CD4-positive, alpha-beta T cell treated with Interferon alpha-2 for 1 hour (primary cell): ENCODE data around the gene KCNK15.
"Not testable (repeated sequence)": the region's sequence is repeated elsewhere in the genome, so short reads cannot be mapped to it uniquely, and the experiment has no call there.

Source experiments
- DNase-seq, 2 donors: peaks; one replicate each; pipeline ENCODE4 v3.0.0-alpha.2; 2020 to 2022

KCNK15 gene

DNA sequence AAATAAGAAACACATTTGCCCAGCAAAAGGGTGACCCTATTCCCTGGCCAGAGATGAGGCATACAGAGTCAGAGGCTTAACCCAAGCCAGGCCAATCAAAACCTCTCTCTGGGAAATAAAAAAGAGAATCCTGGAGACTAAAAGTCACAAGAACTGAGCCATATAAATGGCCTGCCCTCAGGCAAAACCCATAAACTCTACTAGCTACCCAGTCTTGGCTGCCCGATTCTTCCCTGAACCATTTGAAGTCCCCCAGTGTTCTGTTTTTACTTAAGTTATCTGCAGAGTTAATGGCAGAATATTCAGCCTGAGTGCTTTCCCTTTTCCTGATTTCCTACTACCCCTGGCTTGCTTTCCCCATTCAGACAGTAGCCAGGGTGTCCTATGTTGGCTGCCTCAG lies 13.9 kb downstream of the KCNK15 start:
- no peak for DNase-seq

DNA sequence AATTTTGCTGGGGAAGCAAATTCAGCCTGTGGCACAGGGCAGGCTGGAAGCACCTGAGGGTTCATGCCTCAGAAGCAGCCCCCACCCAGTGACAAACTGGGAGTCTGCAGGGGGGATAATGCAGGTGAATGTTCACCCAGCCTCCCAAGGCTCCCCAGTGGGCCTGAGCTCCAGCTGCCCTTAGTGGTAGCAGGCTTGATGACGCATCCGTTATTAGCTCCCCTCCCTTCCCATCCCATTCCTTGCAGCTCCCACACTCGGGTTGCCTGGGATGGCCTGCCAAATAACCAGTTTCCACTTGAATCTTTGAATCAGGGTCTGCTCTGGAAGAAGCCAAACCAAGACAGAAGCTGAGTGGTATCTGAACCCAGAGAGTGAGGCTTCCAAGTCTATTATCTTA lies 15.8 kb downstream of the KCNK15 start:
- DNase-seq: no peak

DNA sequence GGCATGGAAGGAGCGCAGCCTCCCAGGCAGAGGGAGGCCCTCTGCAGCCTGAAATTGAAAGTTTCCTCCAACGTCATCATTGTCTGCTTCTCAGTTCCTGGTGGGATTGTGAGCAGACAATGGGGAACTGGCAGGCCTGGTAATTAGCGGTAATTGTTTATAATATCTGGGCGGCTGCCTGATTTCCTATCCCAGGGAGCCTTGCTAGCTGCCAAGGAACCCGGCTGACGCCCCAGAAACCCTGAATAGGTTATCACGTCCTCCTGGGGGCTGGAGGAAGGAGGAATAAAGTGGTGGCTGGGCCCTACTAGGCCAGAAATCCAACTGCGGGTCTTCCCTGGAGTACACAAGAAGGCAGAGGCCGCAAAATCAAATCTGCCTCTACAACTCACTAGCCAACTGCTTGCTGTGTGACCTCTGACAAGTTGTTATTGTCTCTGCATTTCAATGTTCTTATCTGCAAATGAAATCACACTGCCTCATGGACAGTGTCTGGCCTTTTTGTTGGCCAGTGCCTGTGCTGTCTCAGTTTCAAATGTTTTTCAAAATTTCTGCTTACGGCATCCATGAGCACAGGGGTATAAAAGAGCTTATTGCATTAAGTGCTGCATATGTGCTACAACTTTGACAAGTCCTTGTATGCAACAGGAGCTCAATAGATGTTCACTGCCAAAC lies 16.9 kb downstream of the KCNK15 start:
- no peak for DNase-seq

DNA sequence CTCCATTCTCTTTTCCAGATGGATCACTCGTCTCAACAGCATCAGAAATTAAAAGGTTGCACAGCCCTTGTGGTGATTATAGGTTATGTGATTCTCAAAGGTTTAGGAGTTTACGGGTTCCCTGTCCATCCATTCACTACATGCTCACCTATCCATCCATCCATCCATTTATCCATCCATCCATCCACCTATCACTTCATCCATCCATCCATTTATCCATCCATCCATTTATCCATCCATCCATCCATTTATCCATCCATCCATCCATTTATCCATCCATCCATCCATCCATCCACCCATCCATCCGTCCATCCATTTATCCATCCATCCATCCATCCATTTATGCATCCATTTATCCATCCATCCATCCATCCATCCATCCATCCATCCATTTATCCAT lies 18.1 kb downstream of the KCNK15 start:
- not testable (repeated sequence) for DNase-seq

DNA sequence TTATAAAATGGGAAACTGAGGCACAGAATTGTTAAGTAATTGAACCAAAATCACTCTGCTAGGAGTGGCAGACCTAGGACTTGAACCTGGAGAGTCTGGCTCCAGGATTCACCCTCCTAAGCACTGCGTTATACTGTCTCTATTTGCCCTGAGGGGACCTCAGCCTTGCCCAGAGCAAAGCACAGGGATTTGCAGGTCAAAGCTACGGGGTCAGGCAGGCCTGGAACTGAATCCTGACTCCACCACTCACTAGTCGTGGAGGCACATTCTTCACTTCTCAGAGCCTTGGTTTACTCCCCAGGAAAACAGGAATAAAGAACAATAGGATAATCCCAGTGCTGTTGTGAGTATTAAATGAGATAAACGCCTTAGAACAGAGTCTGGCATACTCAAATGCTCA lies 19.4 kb downstream of the KCNK15 start:
- DNase-seq: no peak

DNA sequence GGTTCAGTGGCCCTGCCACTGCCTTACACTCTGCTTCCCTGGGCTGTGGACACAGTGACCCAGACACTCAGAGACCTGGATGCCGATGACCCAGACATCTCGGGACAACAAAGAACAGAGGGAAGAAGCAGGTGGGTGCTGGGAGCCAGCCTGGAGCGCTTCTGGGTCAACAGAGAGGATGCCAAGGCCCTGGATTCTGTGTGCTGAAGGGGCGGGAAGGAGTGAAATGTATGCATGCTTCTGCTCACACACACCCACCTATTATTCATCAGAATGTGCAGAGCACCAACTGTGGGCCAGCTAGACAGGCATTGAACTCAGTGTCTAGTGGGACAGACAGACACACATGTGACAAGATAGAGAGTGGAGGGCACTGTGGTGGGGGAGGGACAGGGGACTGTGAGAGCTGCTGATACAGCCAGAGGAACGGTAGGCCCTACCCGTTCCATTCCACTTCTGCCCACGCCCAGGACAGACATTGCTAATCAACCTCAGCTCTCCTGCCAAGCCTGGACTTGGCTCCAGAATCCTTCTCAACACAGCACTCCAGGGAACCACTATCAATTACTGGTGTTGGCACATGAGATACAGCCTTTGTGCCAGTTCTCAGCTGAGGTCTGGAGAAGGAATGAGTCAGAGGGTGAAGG lies 20.2 kb downstream of the KCNK15 start:
- no peak for DNase-seq

DNA sequence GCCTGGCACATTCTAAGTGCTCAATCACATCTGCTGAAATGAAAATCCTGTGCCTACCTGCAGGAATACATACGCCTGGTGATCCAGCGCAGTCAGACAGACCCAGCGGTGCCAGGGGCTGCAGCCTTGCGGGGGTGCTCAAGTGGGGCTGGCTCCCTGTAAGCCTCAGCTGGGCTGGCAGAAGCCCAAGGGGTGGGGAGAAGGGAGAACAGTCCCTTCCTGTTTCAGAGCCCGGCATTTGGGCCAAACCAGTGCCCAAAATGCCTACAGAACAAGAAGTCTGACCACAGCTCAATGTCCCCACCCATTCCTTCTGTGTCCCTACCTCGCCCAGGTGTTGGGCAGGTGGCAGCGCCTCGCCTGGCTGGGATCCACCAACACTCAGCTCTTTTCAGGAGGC lies 22.6 kb downstream of the KCNK15 start:
- DNase-seq: no peak

DNA sequence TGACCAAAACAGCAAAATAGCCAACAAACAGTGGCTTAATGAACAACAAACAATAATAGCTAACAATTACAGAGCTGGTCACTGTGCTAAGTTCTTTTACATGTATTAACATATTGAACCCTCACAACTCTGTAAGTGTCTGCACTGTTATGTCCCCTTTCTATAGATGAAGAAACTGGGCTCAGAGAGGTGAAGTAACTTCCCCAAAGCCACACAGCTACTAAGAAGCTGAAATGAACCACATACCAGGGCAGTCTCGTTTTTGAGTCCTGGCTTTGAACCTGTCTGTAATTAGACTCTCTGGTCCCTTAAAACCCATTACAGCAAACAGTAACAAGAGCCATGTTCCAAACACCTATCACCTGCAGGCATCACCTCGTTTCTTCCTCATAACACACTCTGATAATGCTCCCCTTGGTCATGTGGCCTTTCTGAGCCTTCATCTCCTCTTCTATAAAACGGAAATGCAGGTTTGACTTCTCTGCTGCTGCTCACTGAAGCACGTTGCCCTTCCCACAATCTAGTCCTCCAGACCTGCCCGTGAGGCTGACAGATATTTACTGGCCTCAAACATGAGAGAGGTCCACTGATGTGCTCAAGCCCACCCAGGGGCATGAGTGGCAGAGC lies 23.3 kb downstream of the KCNK15 start:
- DNase-seq: no peak

DNA sequence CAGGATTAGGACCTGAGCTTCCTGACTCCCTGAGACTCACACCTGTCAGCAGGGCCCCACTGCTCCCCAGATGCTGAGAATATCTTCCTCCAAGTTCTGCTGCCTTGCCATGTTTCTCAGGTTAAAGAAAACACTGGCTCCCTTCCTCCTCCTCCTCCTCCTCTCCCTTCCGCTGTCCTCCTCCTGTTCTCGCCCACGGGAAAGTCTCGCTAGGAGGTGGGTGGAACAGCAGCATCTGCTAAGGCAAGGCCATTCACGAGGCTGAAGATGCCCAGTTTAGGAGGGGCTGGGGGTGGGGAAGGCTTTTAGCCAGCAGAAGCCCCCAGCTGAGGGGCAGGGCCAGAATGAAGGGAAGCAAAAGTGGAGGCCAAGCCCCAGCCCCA lies 23.8 kb downstream of the KCNK15 start:
- DNase-seq: no peak

DNA sequence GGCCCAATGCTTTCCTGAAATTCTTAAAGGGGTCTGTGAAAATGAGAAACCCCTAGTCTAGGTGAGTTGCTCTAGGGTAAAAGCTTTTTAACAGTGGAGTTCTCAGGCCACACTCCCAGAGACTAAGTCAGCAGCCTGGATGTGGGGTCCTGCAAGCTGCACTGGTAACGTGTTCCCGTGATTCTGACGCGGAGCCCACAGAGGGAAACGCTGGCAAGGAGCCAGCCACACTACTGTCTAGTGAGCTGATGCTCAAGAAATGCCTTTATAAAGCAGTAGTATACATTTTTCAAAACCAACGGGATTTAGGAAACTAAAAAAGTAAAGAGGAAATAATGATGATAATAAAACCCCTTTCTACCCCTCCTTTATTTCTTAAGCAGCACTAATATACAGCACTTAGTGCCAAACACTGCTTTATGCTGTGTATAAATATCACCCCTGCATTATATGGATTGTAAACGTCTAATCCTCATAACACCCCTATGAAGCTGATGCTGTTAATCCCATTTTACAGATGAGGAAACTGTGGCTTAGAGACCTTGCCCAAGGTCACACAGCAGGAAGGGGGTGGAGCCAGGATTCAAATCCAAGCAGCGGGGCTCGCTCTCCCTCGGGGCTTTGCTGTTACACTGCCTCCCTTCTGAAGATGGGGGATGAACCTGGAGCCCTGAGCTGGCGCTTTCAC lies 25.0 kb downstream of the KCNK15 start:
- no peak for DNase-seq

DNA sequence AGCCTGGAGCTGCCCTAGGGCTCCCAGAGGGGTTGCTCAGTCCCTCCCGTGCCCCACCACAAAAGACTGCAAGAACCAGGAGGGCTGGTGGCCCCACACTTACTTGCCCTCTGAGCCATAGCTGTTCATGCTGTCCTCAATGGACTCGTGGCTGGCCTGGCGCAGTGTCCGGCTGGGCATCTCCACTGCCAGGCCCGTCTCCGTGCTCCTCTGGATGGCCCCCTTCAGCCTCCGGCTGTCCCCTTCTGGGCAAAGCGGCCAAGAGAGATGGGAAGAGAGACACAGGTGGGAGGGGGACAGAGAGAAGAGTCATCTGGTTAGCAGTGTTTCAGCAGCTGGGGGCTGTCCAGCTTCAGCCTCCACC lies 25.5 kb downstream of the KCNK15 start:
- no peak for DNase-seq

DNA sequence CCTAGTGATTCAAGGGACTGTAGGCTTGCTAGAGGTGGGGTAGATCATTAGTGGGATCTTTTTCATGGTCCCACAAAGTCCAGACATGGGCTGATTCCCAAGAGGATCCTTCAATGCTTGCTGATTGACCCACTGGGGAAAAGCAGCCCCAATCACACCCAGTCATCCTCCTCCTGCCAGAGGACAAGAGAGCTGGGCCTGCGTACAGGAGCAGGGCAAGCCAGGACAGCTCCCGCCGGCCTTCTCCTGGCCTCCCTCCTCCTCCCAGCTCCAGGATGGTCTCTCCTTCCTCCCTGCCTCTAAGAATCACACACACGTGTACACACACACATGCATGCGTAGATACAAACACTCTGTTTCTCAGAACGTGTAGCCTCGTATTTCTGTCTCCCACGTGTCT lies 27.0 kb downstream of the KCNK15 start:
- no peak for DNase-seq

DNA sequence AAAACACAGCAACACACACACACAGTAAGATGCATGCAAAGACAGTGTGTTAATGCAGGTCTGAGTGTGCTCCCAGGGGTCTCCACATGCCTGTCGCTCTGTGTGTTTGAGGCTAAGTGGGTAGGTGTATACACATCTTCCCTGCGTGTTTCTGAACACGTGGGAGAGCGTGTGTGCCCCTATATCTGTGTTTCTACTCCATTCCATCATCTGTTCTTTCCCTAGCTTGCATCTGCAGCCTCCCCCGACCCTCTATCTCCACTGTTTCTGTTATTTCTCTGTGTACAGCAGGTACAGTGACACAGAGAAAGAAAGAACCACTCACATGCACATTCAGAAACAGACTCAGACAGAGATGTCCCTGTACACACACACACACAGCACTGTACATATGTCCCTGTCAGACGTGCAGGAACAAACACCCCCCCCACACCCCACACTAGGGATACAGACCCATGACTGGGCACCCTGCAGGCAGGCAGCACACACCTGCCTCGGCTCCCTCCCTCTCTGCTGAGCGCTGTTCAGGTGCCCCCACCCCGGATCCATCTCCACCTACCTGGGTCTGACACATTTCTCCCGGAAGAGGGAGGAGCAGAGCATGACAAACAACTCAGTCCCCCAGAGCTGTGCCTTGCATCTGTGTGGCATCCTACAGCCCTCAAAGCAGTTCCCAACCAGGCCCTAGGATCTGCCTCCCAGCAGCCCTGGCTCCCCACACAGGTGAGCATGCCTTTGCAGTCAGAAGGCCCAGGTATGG lies 27.6 kb downstream of the KCNK15 start:
- DNase-seq: no peak

DNA sequence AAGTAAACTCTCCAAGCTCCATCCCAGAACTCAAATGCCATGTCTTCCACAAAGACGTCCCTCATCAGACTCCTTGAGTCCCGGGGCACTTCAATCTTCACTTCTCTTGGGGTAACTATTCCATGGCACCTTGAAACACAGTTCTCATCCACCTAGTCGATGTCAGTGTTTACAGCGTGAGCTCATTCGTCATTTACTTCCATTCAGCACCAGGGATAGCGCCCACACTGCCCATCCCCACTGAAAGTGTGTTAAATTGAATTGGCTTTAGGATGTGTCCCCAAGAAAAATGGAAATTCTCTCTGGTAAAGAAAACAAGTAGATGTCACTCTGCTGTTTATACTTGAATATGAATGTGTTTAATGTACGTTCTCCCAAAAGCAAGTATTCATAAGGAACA lies 31.3 kb downstream of the KCNK15 start:
- DNase-seq: no peak

DNA sequence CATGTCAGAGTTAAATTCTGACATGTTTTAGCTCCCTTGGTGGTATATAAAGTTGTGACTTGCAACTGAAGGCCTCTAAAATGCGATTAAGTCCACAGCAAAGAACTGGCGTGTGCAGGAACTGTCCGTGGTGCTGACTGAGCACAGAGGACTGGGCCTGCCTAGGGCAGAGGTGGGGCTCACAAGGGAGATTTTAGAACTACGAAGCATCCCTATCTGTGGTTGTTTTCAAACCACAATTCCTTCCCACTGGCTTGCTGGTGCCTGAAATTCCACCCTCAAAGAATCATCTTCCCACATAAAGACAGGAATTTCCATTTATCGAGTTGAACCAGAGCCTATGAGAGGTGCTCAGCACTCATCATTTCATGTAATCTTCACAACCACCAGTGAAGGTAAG lies 34.6 kb downstream of the KCNK15 start:
- peak in 1 of 2 donors; percentile 7 for DNase-seq

DNA sequence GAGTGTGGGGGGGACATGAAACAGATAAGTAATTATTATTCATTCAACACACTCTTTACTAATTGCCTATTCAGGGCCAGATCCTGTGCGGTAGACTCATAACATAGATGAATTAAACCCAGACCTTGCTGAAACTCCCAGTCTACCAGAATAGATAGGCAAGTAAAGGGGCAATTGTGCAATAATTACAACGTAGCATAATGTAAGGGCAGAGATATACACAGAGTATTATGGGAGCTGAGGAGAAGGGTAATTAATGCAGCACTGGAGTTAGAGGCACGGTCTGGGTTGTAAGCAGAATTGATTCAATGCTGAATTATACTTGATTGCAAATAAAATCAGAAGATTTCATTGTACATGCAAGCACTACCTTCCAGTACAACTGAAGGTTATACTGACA lies 35.5 kb downstream of the KCNK15 start:
- DNase-seq: no peak

DNA sequence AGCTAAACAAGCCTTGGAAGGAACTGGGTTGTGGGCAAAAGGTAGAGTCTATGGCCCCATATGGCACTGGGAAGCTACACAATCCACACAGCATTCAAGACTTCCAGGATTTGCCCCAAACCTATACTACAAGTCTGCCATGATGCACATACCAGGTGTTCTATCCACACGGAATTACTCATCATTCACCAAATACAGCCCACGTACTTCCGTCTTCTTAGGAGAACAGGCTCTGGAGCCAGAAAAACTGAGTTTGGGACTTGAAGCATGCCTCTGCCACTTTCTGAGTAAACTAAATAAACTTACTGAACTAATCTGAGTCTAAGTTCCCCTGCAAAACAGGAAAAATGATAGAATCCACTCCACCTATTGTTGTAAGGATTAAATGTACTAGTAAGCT lies 36.1 kb downstream of the KCNK15 start:
- no peak for DNase-seq

DNA sequence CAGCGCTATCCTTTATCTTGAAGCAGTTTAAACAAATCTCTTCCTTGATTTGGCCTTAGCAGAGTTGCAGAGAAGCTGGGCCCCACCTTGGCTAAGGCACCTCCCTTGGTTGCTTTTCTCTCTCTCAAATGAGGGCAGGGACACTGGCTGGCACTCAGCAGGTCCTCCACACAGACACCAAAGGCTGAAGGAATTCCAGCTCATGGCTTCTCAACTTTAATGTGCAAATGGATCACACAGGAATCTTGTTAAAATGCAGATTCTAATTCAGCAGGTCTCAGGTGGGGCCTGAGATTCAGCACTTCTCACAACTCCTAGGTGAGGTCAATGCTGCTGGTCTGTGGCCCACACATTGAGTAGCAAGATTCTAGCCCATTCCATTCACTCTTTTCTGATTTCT lies 39.0 kb downstream of the KCNK15 start:
- DNase-seq: no peak

DNA sequence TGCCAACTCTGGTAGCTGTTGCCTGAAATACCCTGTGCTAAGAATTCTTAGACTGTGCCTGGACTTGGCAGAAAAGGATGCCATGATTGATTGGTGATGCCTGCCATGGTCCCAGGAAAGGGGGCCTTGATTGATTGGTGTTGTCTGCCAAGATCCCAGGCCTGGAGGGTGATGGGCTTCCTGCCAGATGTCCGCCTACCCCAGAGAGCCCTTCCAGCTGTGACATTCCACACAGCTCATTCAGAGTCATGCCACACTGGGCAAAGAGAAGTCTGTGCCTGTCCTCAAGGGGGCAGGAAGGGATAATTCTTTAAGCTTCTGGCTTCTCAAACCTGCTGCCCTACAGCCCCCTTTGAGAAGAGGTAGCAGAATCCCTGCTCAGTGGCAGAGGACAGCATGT lies 40.1 kb downstream of the KCNK15 start:
- no peak for DNase-seq

DNA sequence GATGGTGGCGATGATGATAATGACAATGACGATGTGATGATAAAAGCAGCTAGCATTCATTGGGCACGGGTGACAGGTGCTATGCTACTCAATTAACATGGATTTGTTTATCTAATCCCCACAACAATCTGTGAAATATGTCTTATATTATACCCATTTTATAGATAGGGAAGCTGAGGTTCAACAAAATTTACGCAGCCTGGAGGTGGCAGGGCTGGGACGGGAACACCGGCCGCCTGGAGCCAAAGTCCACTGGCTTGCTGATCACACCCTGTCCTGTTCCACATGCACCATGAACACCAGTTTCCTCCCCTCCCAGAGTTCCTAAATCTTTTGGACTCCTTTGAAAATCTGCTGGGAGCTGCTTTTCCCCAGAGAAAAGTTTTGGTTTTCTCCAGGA lies 41.6 kb downstream of the KCNK15 start:
- no peak for DNase-seq

DNA sequence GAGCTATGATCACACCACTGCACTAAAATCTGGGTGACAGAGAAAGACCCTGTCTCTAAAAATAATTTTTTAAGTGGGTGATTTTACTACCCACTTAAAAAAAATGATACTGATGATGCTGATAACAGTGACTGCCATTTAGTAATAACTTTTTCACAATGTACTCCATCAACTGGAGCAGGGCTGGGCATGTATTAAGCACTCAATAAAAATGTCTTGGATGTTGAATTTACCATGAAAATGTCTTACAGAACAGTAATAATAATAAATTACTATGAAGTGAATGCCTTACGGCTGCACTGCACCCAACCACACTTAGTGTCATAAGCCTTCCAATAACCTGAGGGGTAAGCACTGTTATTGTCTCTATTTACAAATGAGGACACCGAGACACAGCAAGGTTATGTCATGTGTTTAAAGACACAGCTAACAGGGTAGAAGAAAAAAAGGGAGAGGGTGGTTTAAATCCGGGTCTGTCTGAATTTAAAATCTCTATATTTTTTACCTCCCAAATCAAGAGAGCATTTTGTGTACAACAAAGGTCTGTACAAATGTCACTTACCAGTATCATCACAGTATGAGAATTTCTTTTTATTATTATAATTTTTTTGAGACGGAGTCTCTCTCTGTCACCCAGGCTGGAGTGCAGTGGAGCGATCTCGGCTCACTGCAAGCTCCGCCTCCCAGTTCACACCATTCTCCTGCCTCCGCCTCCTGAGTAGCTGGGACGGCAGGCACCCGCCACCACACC lies 43.2 kb downstream of the KCNK15 start:
- no peak for DNase-seq

DNA sequence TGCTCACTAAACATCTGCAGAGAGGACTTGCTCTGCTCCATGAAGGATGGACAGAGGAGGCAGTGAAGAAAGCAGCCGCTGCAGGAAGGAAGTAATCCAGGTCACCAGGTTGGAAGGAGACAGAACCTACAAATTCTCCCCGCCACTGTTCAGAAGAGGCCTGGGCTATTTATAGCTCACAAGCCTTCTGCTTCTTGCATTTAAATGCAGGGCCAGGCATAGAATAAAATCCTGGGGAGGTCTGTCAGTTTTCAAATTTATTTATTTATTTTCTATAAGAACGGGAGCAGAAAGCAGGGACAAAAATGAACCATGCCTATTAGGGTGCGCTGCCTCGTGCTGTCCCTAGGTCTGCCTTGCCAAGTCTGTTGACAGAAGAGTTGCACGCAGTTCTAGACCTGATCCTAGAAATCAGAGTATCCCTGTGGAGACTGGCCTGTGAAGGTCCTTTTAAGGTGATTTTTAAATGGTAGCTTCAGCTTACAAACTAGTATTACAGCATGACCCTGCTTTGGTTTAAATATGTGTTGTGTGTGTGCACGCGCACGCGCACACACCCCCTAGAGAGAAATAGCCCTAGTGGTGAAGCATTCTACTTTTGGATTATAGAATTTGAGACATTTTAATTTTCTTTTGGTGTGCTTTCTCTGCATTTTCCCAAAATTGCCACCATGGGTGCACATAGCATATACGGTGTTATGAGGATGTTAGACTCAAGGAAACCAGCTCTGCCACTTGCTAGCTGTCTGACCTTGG lies 45.2 kb downstream of the KCNK15 start:
- DNase-seq: no peak
